ENCODE measurements around the gene NVL.
"Not testable (repeated sequence)": the region's sequence is repeated elsewhere in the genome, so short reads cannot be mapped to it uniquely, and the experiment has no call there.

The NVL gene

GRCh38 chr1:224235813-224236493 lies 94.0 kb downstream of the NVL start:
- DNase-seq (ENCODE audit: low spot score): no peak

- DNase-seq (ENCODE audit: low spot score): no peak
Observed at GRCh38 chr1:224234017-224234416, 96.0 kb downstream of the NVL start.

- DNase-seq (ENCODE audit: low spot score): no peak
Observed at GRCh38 chr1:224226849-224227502, 103.0 kb downstream of the NVL start.

- no peak for DNase-seq (ENCODE audit: low spot score)
Observed at GRCh38 chr1:224223819-224224714, 105.9 kb downstream of the NVL start.

- DNase-seq (ENCODE audit: low spot score): no peak
Observed at GRCh38 chr1:224219612-224220059, 110.3 kb downstream of the NVL start.

GRCh38 chr1:224219011-224219611 lies 110.9 kb downstream of the NVL start:
- DNase-seq (ENCODE audit: low spot score): no peak

- DNase-seq (ENCODE audit: low spot score): no peak
Observed at GRCh38 chr1:224217655-224218623, 112.0 kb downstream of the NVL start.

- DNase-seq (ENCODE audit: low spot score): no peak
Observed at GRCh38 chr1:224216382-224216781, 113.6 kb downstream of the NVL start.

GRCh38 chr1:224213438-224214119 lies 116.4 kb downstream of the NVL start:
- DNase-seq (ENCODE audit: low spot score): no peak

GRCh38 chr1:224212618-224213061 lies 117.3 kb downstream of the NVL start:
- no peak for DNase-seq (ENCODE audit: low spot score)

- no peak for DNase-seq (ENCODE audit: low spot score)
Observed at GRCh38 chr1:224211206-224211962, 118.6 kb downstream of the NVL start.

GRCh38 chr1:224205931-224206538 lies 123.9 kb downstream of the NVL start:
- DNase-seq (ENCODE audit: low spot score): not testable (repeated sequence)

- no peak for DNase-seq (ENCODE audit: low spot score)
Observed at GRCh38 chr1:224205438-224205840, 124.5 kb downstream of the NVL start.

- DNase-seq (ENCODE audit: low spot score): peak; percentile 52
Observed at GRCh38 chr1:224203243-224204016, 126.5 kb downstream of the NVL start.

- no peak for DNase-seq (ENCODE audit: low spot score)
Observed at GRCh38 chr1:224201853-224202252, 128.1 kb downstream of the NVL start.

- no peak for DNase-seq (ENCODE audit: low spot score)
Observed at GRCh38 chr1:224201383-224201782, 128.6 kb downstream of the NVL start.

GRCh38 chr1:224199679-224200078 lies 130.3 kb downstream of the NVL start:
- DNase-seq (ENCODE audit: low spot score): no peak

- DNase-seq (ENCODE audit: low spot score): no peak
Observed at GRCh38 chr1:224198572-224198971, 131.4 kb downstream of the NVL start.

Measured in putamen (tissue), 1 donor.